ENCODE results near the gene CATSPERD.

CATSPERD gene

GRCh38 chr19:5714816-5715215, 5.6 kb upstream of the CATSPERD start:
- H3K36me3 ChIP-seq (ENCODE audit: control insufficient read depth in 1 of 2, insufficient read depth in 2 of 2, low read length in 2 of 2): peaks cover 42 to 43% of the 10 kb centered on the region in 2 experiments
- H3K9me3 ChIP-seq (ENCODE audit: insufficient read depth, low read depth, low read length): no peaks in the 10 kb centered on the region
- no peak overlapping the region for H3K27ac ChIP-seq (ENCODE audit: low read depth, low read length)
- no peak overlapping the region for H3K18ac ChIP-seq (ENCODE audit: low read length)
- no peak overlapping the region for H2AFZ ChIP-seq (ENCODE audit: insufficient read depth, low read length, poor library complexity)
- H3K9ac ChIP-seq (ENCODE audit: low read length): no peak overlapping the region
- no peak overlapping the region for H3K23ac ChIP-seq (ENCODE audit: low read length)
- no peak overlapping the region for H2BK12ac ChIP-seq (ENCODE audit: low read length)
- no peak overlapping the region for H3K4me2 ChIP-seq (ENCODE audit: low read length)
- peaks cover 18% of the 10 kb centered on the region for H3K79me2 ChIP-seq (ENCODE audit: control insufficient read depth, insufficient read depth, low read length, poor library complexity)
- H3K4me1 ChIP-seq (ENCODE audit: control insufficient read depth in 1 of 2, insufficient read depth in 2 of 2, low read length in 2 of 2): peaks cover 0 to 5% of the 10 kb centered on the region in 2 experiments
- no peak overlapping the region for H2BK120ac ChIP-seq (ENCODE audit: insufficient read depth, low read length, poor library complexity)
- peaks cover 5% of the 10 kb centered on the region for H3K79me1 ChIP-seq (ENCODE audit: low read length)
- H4K8ac ChIP-seq (ENCODE audit: low read depth, low read length): no peak overlapping the region
- H4K91ac ChIP-seq (ENCODE audit: low read depth, low read length): no peak overlapping the region
- no peaks in the 10 kb centered on the region for H3K27me3 ChIP-seq (ENCODE audit: insufficient read depth, low read length)
- no peak overlapping the region for H3K4me3 ChIP-seq (ENCODE audit: low read depth, low read length)
- no peak for DNase-seq
- whole genome bisulfite sequencing (ENCODE audit: extremely low coverage, insufficient coverage, insufficient read length): no CpG with 5 or more reads among the region's 10 CpGs
- H4K12ac ChIP-seq (ENCODE audit: low read depth, low read length): no peak overlapping the region
- H3K14ac ChIP-seq (ENCODE audit: low read length): no peak overlapping the region
- no peak overlapping the region for H2BK5ac ChIP-seq (ENCODE audit: low read depth, low read length, poor library complexity)
- H3K4ac ChIP-seq (ENCODE audit: low read depth, low read length): no peak overlapping the region
- H2AK5ac ChIP-seq (ENCODE audit: low read length): no peak overlapping the region

- H3K14ac ChIP-seq (ENCODE audit: low read length): no peak overlapping the region
Observed at GRCh38 chr19:5717215-5717935, 3.1 kb upstream of the CATSPERD start.

GRCh38 chr19:5718037-5718578, 2.3 kb upstream of the CATSPERD start:
- Histone ChIP-seq H2AFZ (ENCODE audit: insufficient read depth, low read length, poor library complexity) (no peak overlapping the region), H3K4me2 (ENCODE audit: low read length) (peak overlapping the region; percentile 93), H3K23ac (ENCODE audit: low read length) (no peak overlapping the region), H3K79me1 (ENCODE audit: low read length) (peaks cover 9% of the 10 kb centered on the region), H2AK5ac (ENCODE audit: low read length) (no peak overlapping the region), H2BK5ac (ENCODE audit: low read depth, low read length, poor library complexity) (no peak overlapping the region), H4K91ac (ENCODE audit: low read depth, low read length) (no peak overlapping the region), H4K12ac (ENCODE audit: low read depth, low read length) (no peak overlapping the region), H3K18ac (ENCODE audit: low read length) (no peak overlapping the region), H3K36me3 (ENCODE audit: control insufficient read depth in 1 of 2, insufficient read depth in 2 of 2, low read length in 2 of 2) (peaks cover 13 to 15% of the 10 kb centered on the region in 2 experiments), H3K9ac (ENCODE audit: low read length) (no peak overlapping the region), H3K9me3 (ENCODE audit: insufficient read depth, low read depth, low read length) (no peaks in the 10 kb centered on the region), H3K27ac (ENCODE audit: low read depth, low read length) (no peak overlapping the region), H2BK120ac (ENCODE audit: insufficient read depth, low read length, poor library complexity) (peak overlapping the region; percentile 43), H4K8ac (ENCODE audit: low read depth, low read length) (no peak overlapping the region), H3K4ac (ENCODE audit: low read depth, low read length) (peak overlapping the region; percentile 82), H3K79me2 (ENCODE audit: control insufficient read depth, insufficient read depth, low read length, poor library complexity) (peaks cover 20% of the 10 kb centered on the region), H2BK12ac (ENCODE audit: low read length) (no peak overlapping the region), H3K4me1 (ENCODE audit: control insufficient read depth in 1 of 2, insufficient read depth in 2 of 2, low read length in 2 of 2) (peaks cover 0 to 7% of the 10 kb centered on the region in 2 experiments), H3K14ac (ENCODE audit: low read length) (no peak overlapping the region), H3K4me3 (ENCODE audit: low read depth, low read length) (no peak overlapping the region), H3K27me3 (ENCODE audit: insufficient read depth, low read length) (no peaks in the 10 kb centered on the region)
- DNase-seq: no peak
- WGBS (ENCODE audit: extremely low coverage, insufficient coverage, insufficient read length): no CpG with 5 or more reads among the region's 14 CpGs

More at GRCh38 chr19:5717215-5717935, 3.1 kb upstream of the CATSPERD start:
- Histone ChIP-seq H3K23ac (ENCODE audit: low read length) (no peak overlapping the region), H2BK120ac (ENCODE audit: insufficient read depth, low read length, poor library complexity) (no peak overlapping the region), H3K9me3 (ENCODE audit: insufficient read depth, low read depth, low read length) (no peaks in the 10 kb centered on the region), H3K79me2 (ENCODE audit: control insufficient read depth, insufficient read depth, low read length, poor library complexity) (peaks cover 20% of the 10 kb centered on the region), H3K79me1 (ENCODE audit: low read length) (peaks cover 9% of the 10 kb centered on the region), H3K27me3 (ENCODE audit: insufficient read depth, low read length) (no peaks in the 10 kb centered on the region), H2AK5ac (ENCODE audit: low read length) (no peak overlapping the region), H4K12ac (ENCODE audit: low read depth, low read length) (no peak overlapping the region), H2AFZ (ENCODE audit: insufficient read depth, low read length, poor library complexity) (no peak overlapping the region), H3K4me1 (ENCODE audit: control insufficient read depth in 1 of 2, insufficient read depth in 2 of 2, low read length in 2 of 2) (peaks cover 0 to 7% of the 10 kb centered on the region in 2 experiments), H3K4me2 (ENCODE audit: low read length) (no peak overlapping the region), H4K91ac (ENCODE audit: low read depth, low read length) (no peak overlapping the region), H3K9ac (ENCODE audit: low read length) (no peak overlapping the region), H2BK12ac (ENCODE audit: low read length) (no peak overlapping the region), H3K4me3 (ENCODE audit: low read depth, low read length) (no peak overlapping the region), H4K8ac (ENCODE audit: low read depth, low read length) (no peak overlapping the region), H3K36me3 (ENCODE audit: control insufficient read depth in 1 of 2, insufficient read depth in 2 of 2, low read length in 2 of 2) (peaks cover 21% of the 10 kb centered on the region in 2 experiments), H3K18ac (ENCODE audit: low read length) (no peak overlapping the region), H2BK5ac (ENCODE audit: low read depth, low read length, poor library complexity) (no peak overlapping the region), H3K4ac (ENCODE audit: low read depth, low read length) (peak overlapping the region; percentile 87), H3K27ac (ENCODE audit: low read depth, low read length) (no peak overlapping the region)
- WGBS (ENCODE audit: extremely low coverage, insufficient coverage, insufficient read length): no CpG with 5 or more reads among the region's 8 CpGs
- no peak for DNase-seq

GRCh38 chr19:5718579-5719273, 1.7 kb upstream of the CATSPERD start:
- no peak overlapping the region for H3K18ac ChIP-seq (ENCODE audit: low read length)
- peak; percentile 20 to 41 for DNase-seq
- no peak overlapping the region for H4K91ac ChIP-seq (ENCODE audit: low read depth, low read length)
- no peaks in the 10 kb centered on the region for H3K9me3 ChIP-seq (ENCODE audit: insufficient read depth, low read depth, low read length)
- no peak overlapping the region for H3K23ac ChIP-seq (ENCODE audit: low read length)
- no peak overlapping the region for H2BK12ac ChIP-seq (ENCODE audit: low read length)
- H3K79me2 ChIP-seq (ENCODE audit: control insufficient read depth, insufficient read depth, low read length, poor library complexity): peaks cover 20% of the 10 kb centered on the region
- H3K4me3 ChIP-seq (ENCODE audit: low read depth, low read length): peak overlapping the region; percentile 97
- peak overlapping the region; percentile 87 for H3K4ac ChIP-seq (ENCODE audit: low read depth, low read length)
- no peak overlapping the region for H2AFZ ChIP-seq (ENCODE audit: insufficient read depth, low read length, poor library complexity)
- peak overlapping the region; percentile 11 for H3K14ac ChIP-seq (ENCODE audit: low read length)
- H3K4me1 ChIP-seq (ENCODE audit: control insufficient read depth in 1 of 2, insufficient read depth in 2 of 2, low read length in 2 of 2): peaks cover 0 to 7% of the 10 kb centered on the region in 2 experiments
- no peak overlapping the region for H2AK5ac ChIP-seq (ENCODE audit: low read length)
- H3K4me2 ChIP-seq (ENCODE audit: low read length): peak overlapping the region; percentile 93
- H4K12ac ChIP-seq (ENCODE audit: low read depth, low read length): no peak overlapping the region
- no CpG with 5 or more reads among the region's 11 CpGs for WGBS (ENCODE audit: extremely low coverage, insufficient coverage, insufficient read length)
- H3K27ac ChIP-seq (ENCODE audit: low read depth, low read length): peak overlapping the region; percentile 45
- peak overlapping the region; percentile 43 for H2BK120ac ChIP-seq (ENCODE audit: insufficient read depth, low read length, poor library complexity)
- H4K8ac ChIP-seq (ENCODE audit: low read depth, low read length): no peak overlapping the region
- H3K79me1 ChIP-seq (ENCODE audit: low read length): peaks cover 9% of the 10 kb centered on the region
- H2BK5ac ChIP-seq (ENCODE audit: low read depth, low read length, poor library complexity): no peak overlapping the region
- no peaks in the 10 kb centered on the region for H3K27me3 ChIP-seq (ENCODE audit: insufficient read depth, low read length)
- peaks cover 8 to 9% of the 10 kb centered on the region in 2 experiments for H3K36me3 ChIP-seq (ENCODE audit: control insufficient read depth in 1 of 2, insufficient read depth in 2 of 2, low read length in 2 of 2)
- no peak overlapping the region for H3K9ac ChIP-seq (ENCODE audit: low read length)

Measured in trophoblast cell (in vitro differentiated cells and primary cell).